Glomerular endothelial cell (primary cell): Measurements from ENCODE around the gene PBX2. TPM values are rescaled to one million over a fixed set of nuclear protein-coding genes. Genes with fewer than 3 reads are reported as not detected.
"Not testable (repeated sequence)": the region's sequence is repeated elsewhere in the genome, so short reads cannot be mapped to it uniquely, and the experiment has no call there.

Experiments used
- DNase-seq: peaks from one replicate; pipeline ENCODE4 v3.0.0-alpha.2; 2011; ENCODE audit warnings: low read depth, low spot score; ENCODE audit errors: extremely low read depth
- total RNA-seq: library from RNA; depleted of rRNA; stranded (reverse); fragments of >200 nt; gene quantifications from 2 replicates; pipeline ENCODE4 v1.2.3, GENCODE V29; 2015

Gene PBX2
- total RNA-seq, 1 donor from 2014 or later, result 72.2 TPM

- DNase-seq, result not testable (repeated sequence)
These were observed 2.1 kb downstream of the PBX2 start for GRCh38 chr6:32187725-32188380.

GRCh38 chr6:32187009-32187709 lies 2.8 kb downstream of the PBX2 start:
- no peak for DNase-seq

GRCh38 chr6:32186151-32186840 lies 3.7 kb downstream of the PBX2 start:
- not testable (repeated sequence) for DNase-seq

GRCh38 chr6:32185681-32186131 lies 4.3 kb downstream of the PBX2 start:
- DNase-seq, result not testable (repeated sequence)

GRCh38 chr6:32184084-32184640 lies 5.8 kb downstream of the PBX2 start, which contains the start of gene AGER:
Gene AGER (minus strand): TSS chr6:32184253. CDS start chr6:32184222, 31 bp downstream.
- no peak for DNase-seq

GRCh38 chr6:32183483-32184083 lies 6.4 kb downstream of the PBX2 start:
- no peak for DNase-seq

GRCh38 chr6:32183030-32183429 lies 7.0 kb downstream of the PBX2 start:
- DNase-seq, result no peak

- DNase-seq, result no peak
These were observed 7.4 kb downstream of the PBX2 start for GRCh38 chr6:32182555-32182981.

- DNase-seq, result no peak
These were observed 8.0 kb downstream of the PBX2 start for GRCh38 chr6:32181915-32182529.

- DNase-seq, result no peak
These were observed 8.8 kb downstream of the PBX2 start for GRCh38 chr6:32181148-32181702.

- no peak for DNase-seq
These were observed 10.1 kb downstream of the PBX2 start for GRCh38 chr6:32179766-32180405.

- DNase-seq, result no peak
These were observed 11.2 kb downstream of the PBX2 start for GRCh38 chr6:32178547-32179440.

GRCh38 chr6:32177788-32178546 lies 12.0 kb downstream of the PBX2 start, which contains the start of gene RNF5:
Gene RNF5 (plus strand): TSS chr6:32178405. CDS start chr6:32178512, 107 bp downstream.
- DNase-seq, result peak; percentile 100

GRCh38 chr6:32177183-32177787 lies 12.7 kb downstream of the PBX2 start:
- no peak for DNase-seq

GRCh38 chr6:32176476-32177182 lies 13.4 kb downstream of the PBX2 start:
- no peak for DNase-seq

GRCh38 chr6:32175711-32176475 lies 14.1 kb downstream of the PBX2 start, which contains the start of gene AGPAT1:
Gene AGPAT1 (minus strand): TSS chr6:32176084. CDS start chr6:32171496, 4,588 bp downstream.
- no peak for DNase-seq
